ENCODE results near the gene LACTBL1. TPM values are rescaled to one million over a fixed set of nuclear protein-coding genes. Genes with fewer than 3 reads are reported as not detected.

The LACTBL1 gene
- total RNA-seq, 2 experiments from 2014 or later, result not detected

DNA sequence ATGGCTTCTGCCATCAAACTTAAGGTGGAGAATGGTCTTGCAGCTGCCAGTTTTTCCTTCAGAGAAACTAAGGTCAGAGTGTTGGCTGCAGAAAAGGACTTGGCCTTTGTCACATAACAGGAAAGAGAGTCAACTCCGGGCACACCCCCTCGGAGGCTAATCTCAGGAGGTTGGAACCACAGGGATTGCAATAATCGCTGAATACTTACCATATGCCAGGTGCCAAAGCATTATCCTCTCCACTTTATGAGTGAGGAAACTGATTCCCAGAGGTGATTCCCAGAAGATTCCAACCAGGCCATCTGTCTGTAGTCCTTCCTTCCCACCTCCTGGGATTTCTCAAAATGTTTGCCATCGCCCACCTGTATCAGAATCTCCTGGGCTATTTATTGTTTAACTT, 54.0 kb downstream of the LACTBL1 start:
- no peaks in the 10 kb centered on the region for H3K4me1 Mint-ChIP-seq (ENCODE audit: low read depth)

DNA sequence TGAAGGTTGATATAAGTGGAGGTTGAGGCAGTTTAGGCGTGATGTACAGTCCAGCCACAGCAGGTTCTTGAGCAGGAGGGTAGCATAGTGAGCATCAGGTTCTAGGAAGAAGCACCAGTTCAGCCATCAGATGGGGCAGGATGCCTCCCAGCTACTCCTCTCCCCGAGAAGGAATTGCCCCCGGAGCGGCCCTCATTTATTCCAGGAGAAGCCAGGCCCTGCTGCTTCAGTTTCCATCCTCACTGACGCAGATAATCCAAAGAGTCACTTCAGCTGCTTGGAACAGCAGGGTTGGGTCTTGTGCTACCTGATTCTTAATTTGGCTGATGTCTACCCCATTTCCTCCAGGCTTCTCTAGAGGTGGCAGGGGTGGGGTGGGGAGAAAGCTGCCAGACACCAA, 54.7 kb downstream of the LACTBL1 start:
- Mint-ChIP-seq H3K36me3 (ENCODE audit: low read depth) (no peaks in the 10 kb centered on the region), H3K27ac (no peak overlapping the region), H3K9me3 (no peaks in the 10 kb centered on the region), H3K4me3 (no peak overlapping the region), H3K4me1 (ENCODE audit: low read depth) (no peaks in the 10 kb centered on the region), H3K27me3 (peaks cover 13% of the 10 kb centered on the region)
- Histone ChIP-seq H3K27me3 (ENCODE audit: control insufficient read depth in 1 of 2, insufficient read depth in 2 of 2, low read length in 2 of 2) (peaks cover 2 to 4% of the 10 kb centered on the region in 2 experiments), H3K4me1 (ENCODE audit: insufficient read depth, low read length) (no peaks in the 10 kb centered on the region), H3K27ac (ENCODE audit: low read depth in 1 of 2, low read length in 2 of 2) (no peak overlapping the region), H3K9me3 (ENCODE audit: control insufficient read depth in 1 of 2, insufficient read depth in 1 of 2, low read length in 2 of 2) (no peaks in the 10 kb centered on the region), H3K36me3 (ENCODE audit: insufficient read depth, low read length) (no peaks in the 10 kb centered on the region), H3K4me3 (ENCODE audit: low read length) (no peak overlapping the region)
- TF ChIP-seq, protein P1, sequence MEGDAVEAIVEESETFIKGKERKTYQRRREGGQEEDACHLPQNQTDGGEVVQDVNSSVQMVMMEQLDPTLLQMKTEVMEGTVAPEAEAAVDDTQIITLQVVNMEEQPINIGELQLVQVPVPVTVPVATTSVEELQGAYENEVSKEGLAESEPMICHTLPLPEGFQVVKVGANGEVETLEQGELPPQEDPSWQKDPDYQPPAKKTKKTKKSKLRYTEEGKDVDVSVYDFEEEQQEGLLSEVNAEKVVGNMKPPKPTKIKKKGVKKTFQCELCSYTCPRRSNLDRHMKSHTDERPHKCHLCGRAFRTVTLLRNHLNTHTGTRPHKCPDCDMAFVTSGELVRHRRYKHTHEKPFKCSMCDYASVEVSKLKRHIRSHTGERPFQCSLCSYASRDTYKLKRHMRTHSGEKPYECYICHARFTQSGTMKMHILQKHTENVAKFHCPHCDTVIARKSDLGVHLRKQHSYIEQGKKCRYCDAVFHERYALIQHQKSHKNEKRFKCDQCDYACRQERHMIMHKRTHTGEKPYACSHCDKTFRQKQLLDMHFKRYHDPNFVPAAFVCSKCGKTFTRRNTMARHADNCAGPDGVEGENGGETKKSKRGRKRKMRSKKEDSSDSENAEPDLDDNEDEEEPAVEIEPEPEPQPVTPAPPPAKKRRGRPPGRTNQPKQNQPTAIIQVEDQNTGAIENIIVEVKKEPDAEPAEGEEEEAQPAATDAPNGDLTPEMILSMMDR (IDR thresholded peaks at IDR 0.05), result no peak
- intact Hi-C loops (cut with DNase I, micrococcal nuclease), result no loop called here
- ChIA-PET POLR2A (no interaction called here), CTCF (no interaction called here)
- ATAC-seq (ENCODE audit: poor library complexity) (no peak), DNase-seq (no peak)

More for the DNA sequence above, 54.0 kb downstream of the LACTBL1 start:
- Mint-ChIP-seq H3K36me3 (ENCODE audit: low read depth) (no peaks in the 10 kb centered on the region), H3K4me3 (no peak overlapping the region), H3K27me3 (peaks cover 14% of the 10 kb centered on the region), H3K27ac (no peak overlapping the region), H3K9me3 (no peaks in the 10 kb centered on the region)
- H3K4me1 ChIP-seq (ENCODE audit: insufficient read depth, low read length), result no peaks in the 10 kb centered on the region
- H3K36me3 ChIP-seq (ENCODE audit: insufficient read depth, low read length), result no peaks in the 10 kb centered on the region
- no peak overlapping the region for H3K4me3 ChIP-seq (ENCODE audit: low read length)
- DNase-seq (no peak), ATAC-seq (ENCODE audit: poor library complexity) (no peak)
- H3K9me3 ChIP-seq (ENCODE audit: control insufficient read depth in 1 of 2, insufficient read depth in 1 of 2, low read length in 2 of 2), result no peaks in the 10 kb centered on the region
- ChIA-PET POLR2A (no interaction called here), CTCF (no interaction called here)
- peaks cover 0 to 4% of the 10 kb centered on the region in 2 experiments for H3K27me3 ChIP-seq (ENCODE audit: control insufficient read depth in 1 of 2, insufficient read depth in 2 of 2, low read length in 2 of 2)
- intact Hi-C loops (cut with DNase I, micrococcal nuclease), result no loop called here
- no peak overlapping the region for H3K27ac ChIP-seq (ENCODE audit: low read depth in 1 of 2, low read length in 2 of 2)
- TF ChIP-seq, protein P1 (IDR thresholded peaks at IDR 0.05), result no peak

DNA sequence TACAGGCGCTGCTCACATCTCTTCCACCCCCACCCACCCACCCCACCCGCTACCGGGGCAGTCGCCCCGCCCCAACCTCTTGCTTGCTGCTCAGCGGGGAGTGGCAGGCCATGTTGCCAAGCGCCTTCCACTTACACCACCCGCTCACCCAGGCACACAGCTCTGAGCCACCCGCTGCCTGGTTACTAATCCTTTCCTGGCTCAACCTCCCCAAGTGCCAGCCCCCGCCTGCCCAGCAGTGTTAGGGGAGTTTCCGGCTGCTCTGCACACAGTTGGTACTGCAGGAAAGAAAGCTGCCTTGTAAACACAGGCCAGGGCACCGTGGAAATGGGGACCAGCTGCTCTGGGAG, 56.2 kb downstream of the LACTBL1 start:
- ATAC-seq (ENCODE audit: poor library complexity) (no peak), DNase-seq (no peak)
- POLR2A ChIA-PET, result no interaction called here
- Histone ChIP-seq H3K27me3 (ENCODE audit: control insufficient read depth in 1 of 2, insufficient read depth in 2 of 2, low read length in 2 of 2) (peaks cover 2 to 4% of the 10 kb centered on the region in 2 experiments), H3K9me3 (ENCODE audit: control insufficient read depth in 1 of 2, insufficient read depth in 1 of 2, low read length in 2 of 2) (no peaks in the 10 kb centered on the region), H3K27ac (ENCODE audit: low read depth in 1 of 2, low read length in 2 of 2) (no peak overlapping the region), H3K4me3 (ENCODE audit: low read length) (no peak overlapping the region), H3K4me1 (ENCODE audit: insufficient read depth, low read length) (no peaks in the 10 kb centered on the region), H3K36me3 (ENCODE audit: insufficient read depth, low read length) (no peaks in the 10 kb centered on the region)
- intact Hi-C loops (cut with DNase I, micrococcal nuclease), result no loop called here
- Mint-ChIP-seq H3K27me3 (peaks cover 10% of the 10 kb centered on the region), H3K4me1 (ENCODE audit: low read depth) (no peaks in the 10 kb centered on the region), H3K9me3 (no peaks in the 10 kb centered on the region), H3K36me3 (ENCODE audit: low read depth) (no peaks in the 10 kb centered on the region), H3K4me3 (no peak overlapping the region), H3K27ac (no peak overlapping the region)
- CTCF ChIA-PET, result no interaction called here
- TF ChIP-seq, protein P1 (IDR thresholded peaks at IDR 0.05), result no peak

All from CD4-positive, alpha-beta T cell (primary cell).